GM23338 (cell line): ENCODE data around the gene PRTFDC1. TPM values are rescaled to one million over a fixed set of nuclear protein-coding genes. Genes with fewer than 3 reads are reported as not detected.

ENCODE experiments used
- ATAC-seq: fragments of 200-7000 bp; cut with Tn5 transposase; 3 replicates; pipeline ENCODE4 v1.9.1; 2020
- DNase-seq: peaks from one replicate; pipeline ENCODE4 v3.0.0-alpha.2; 2015; ENCODE audit warnings: low spot score
- H2AFZ ChIP-seq: fragments of 200-600 bp; sonication (generic); 2 replicates; pipeline ENCODE4 v1.8.0; 2016; ENCODE audit warnings: antibody characterized with exemption, mild to moderate bottlenecking, moderate library complexity
- H3F3A ChIP-seq: fragments of 200-600 bp; sonication (generic); replicated peaks from 2 replicates; pipeline ENCODE4 v1.8.0; 2017; ENCODE audit warnings: antibody characterized with exemption, mixed run types, low read depth
- H3K27ac ChIP-seq: fragments of 200-600 bp; sonication (generic); 2 replicates; pipeline ENCODE4 v1.6.1; 2016; ENCODE audit warnings: low read depth
- H3K27me3 ChIP-seq: fragments of 200-600 bp; sonication (generic); 2 replicates; pipeline ENCODE4 v1.8.0; 2016; ENCODE audit warnings: mild to moderate bottlenecking, mixed run types, moderate library complexity; ENCODE audit not compliant: insufficient read depth
- H3K36me3 ChIP-seq: fragments of 200-600 bp; sonication (generic); 2 replicates; pipeline ENCODE4 v1.8.0; 2016; ENCODE audit warnings: mild to moderate bottlenecking; ENCODE audit not compliant: insufficient read depth
- H3K4me1 ChIP-seq: fragments of 200-600 bp; sonication (generic); 2 replicates; pipeline ENCODE4 v1.8.0; 2016; ENCODE audit warnings: mild to moderate bottlenecking, moderate library complexity; ENCODE audit not compliant: insufficient read depth
- H3K4me2 ChIP-seq: fragments of 200-600 bp; sonication (generic); 2 replicates; pipeline ENCODE4 v1.7.1; 2017; ENCODE audit warnings: mixed run types
- H3K4me3 ChIP-seq: fragments of 200-600 bp; sonication (generic); 2 replicates; pipeline ENCODE4 v1.6.1; 2016; ENCODE audit warnings: mixed run types
- H3K79me2 ChIP-seq: fragments of 200-600 bp; sonication (generic); replicated peaks from 2 replicates; pipeline ENCODE4 v1.8.0; 2017; ENCODE audit warnings: mild to moderate bottlenecking; ENCODE audit not compliant: insufficient read depth
- H3K9me2 ChIP-seq: fragments of 200-600 bp; sonication (generic); 2 replicates; pipeline ENCODE4 v1.8.0; 2017; ENCODE audit not compliant: insufficient read depth
- H4K20me1 ChIP-seq: fragments of 200-600 bp; sonication (generic); replicated peaks from 2 replicates; pipeline ENCODE4 v1.8.0; 2017; ENCODE audit warnings: mild to moderate bottlenecking; ENCODE audit not compliant: insufficient read depth
- H3K27ac Mint-ChIP-seq: 2 replicates; pipeline ENCODE4 v1.8.0; 2020; ENCODE audit warnings: inconsistent platforms, mild to moderate bottlenecking, moderate library complexity, mixed read lengths
- H3K27me3 Mint-ChIP-seq: 3 replicates; pipeline ENCODE4 v1.8.0; 2022; ENCODE audit warnings: low read depth, mild to moderate bottlenecking, moderate library complexity, mixed read lengths, inconsistent platforms; ENCODE audit not compliant: insufficient read depth, poor library complexity
- H3K36me3 Mint-ChIP-seq: 3 replicates; pipeline ENCODE4 v1.8.0; 2021; ENCODE audit warnings: low read depth, mild to moderate bottlenecking, inconsistent platforms, moderate library complexity, mixed read lengths
- H3K4me1 Mint-ChIP-seq: 3 replicates; pipeline ENCODE4 v1.8.0; 2020; ENCODE audit warnings: mild to moderate bottlenecking, inconsistent platforms, mixed read lengths
- H3K4me3 Mint-ChIP-seq: 3 replicates; pipeline ENCODE4 v1.8.0; 2021; ENCODE audit warnings: moderate library complexity, mild to moderate bottlenecking, inconsistent platforms, mixed read lengths
- H3K9me3 Mint-ChIP-seq: 3 replicates; pipeline ENCODE4 v1.8.0; 2020; ENCODE audit warnings: moderate library complexity, mild to moderate bottlenecking, inconsistent platforms, mixed read lengths
- CREB1 ChIP-seq: fragments of 250-450 bp; sonication (Bioruptor Pico); IDR thresholded peaks from 2 replicates; pipeline ENCODE4 v1.5.0; 2020; ENCODE audit warnings: low read depth, mild to moderate bottlenecking, moderate library complexity
- CTCF ChIP-seq, 2 experiments: fragments of 200-600 bp in 1 of 2; sonication (generic) in 1 of 2; conservative IDR thresholded peaks; 2 replicates each; pipeline versions ENCODE4 v1.5.1 to v1.6.1; 2016 to 2017; ENCODE audit warnings: antibody characterized with exemption in 2 of 2, low read depth in 2 of 2, mild to moderate bottlenecking in 2 of 2, moderate library complexity in 1 of 2
- ETS1 ChIP-seq: IDR thresholded peaks from 2 replicates; pipeline ENCODE4 v1.6.1; 2016; ENCODE audit warnings: antibody characterized with exemption
- EZH2 ChIP-seq: fragments of 200-600 bp; sonication (generic); IDR thresholded peaks from one replicate; pipeline ENCODE4 v1.8.0; 2017; ENCODE audit warnings: antibody characterized with exemption, mild to moderate bottlenecking, low read depth; ENCODE audit not compliant: unreplicated experiment
- EZH2phosphoT487 ChIP-seq: fragments of 200-600 bp; sonication (generic); IDR thresholded peaks from one replicate; pipeline ENCODE4 v1.8.1; 2018; ENCODE audit warnings: antibody characterized with exemption; ENCODE audit not compliant: unreplicated experiment
- JUNB ChIP-seq: IDR thresholded peaks from one replicate; pipeline ENCODE4 v1.6.1; 2016; ENCODE audit warnings: antibody characterized with exemption; ENCODE audit not compliant: unreplicated experiment
- NANOG ChIP-seq: IDR thresholded peaks from 2 replicates; pipeline ENCODE4 v1.6.1; 2016; ENCODE audit warnings: antibody characterized with exemption, borderline replicate concordance
- POLR2AphosphoS5 ChIP-seq: IDR thresholded peaks from 2 replicates; pipeline ENCODE4 v1.6.1; 2016; ENCODE audit warnings: antibody characterized with exemption, low read depth
- REST ChIP-seq: IDR thresholded peaks from one replicate; pipeline ENCODE4 v1.6.1; 2018; ENCODE audit warnings: antibody characterized with exemption; ENCODE audit not compliant: unreplicated experiment
- STAT1 ChIP-seq: IDR thresholded peaks from one replicate; pipeline ENCODE4 v1.6.1; 2016; ENCODE audit warnings: antibody characterized with exemption; ENCODE audit not compliant: unreplicated experiment
- ZNF114 ChIP-seq: fragments of 250-450 bp; sonication (Bioruptor Pico); IDR thresholded peaks from 2 replicates; pipeline ENCODE4 v1.5.0; 2020; ENCODE audit warnings: mild to moderate bottlenecking, moderate library complexity
- ZNF331 ChIP-seq: fragments of 250-450 bp; sonication (Bioruptor Pico); IDR thresholded peaks from 2 replicates; pipeline ENCODE4 v1.5.0; 2020; ENCODE audit warnings: low read depth, mild to moderate bottlenecking, moderate library complexity
- ZNF462 ChIP-seq: fragments of 250-450 bp; sonication (Bioruptor Pico); IDR thresholded peaks from 2 replicates; pipeline ENCODE4 v1.5.0; 2020; ENCODE audit warnings: mild to moderate bottlenecking, moderate library complexity
- polyA plus RNA-seq: library from polyadenylated mRNA; unstranded; fragments of >200 nt; fragmentation: Nextera tagmentation; extraction: Ambion mirVana; gene quantifications from 2 replicates; pipeline ENCODE4 v1.2.1, GENCODE V29; 2016
- total RNA-seq: library from RNA; depleted of rRNA; stranded (reverse); fragments of >200 nt; shearing (Covaris generic); gene quantifications from 2 replicates; pipeline ENCODE4 v1.2.3, GENCODE V29; 2014

PRTFDC1 gene
- total and polyA plus RNA-seq, 2 experiments from 2014 or later, result 7.9 to 9.1 TPM

- no peaks in the 10 kb centered on the region for H3K27me3 ChIP-seq
- no peaks in the 10 kb centered on the region for H3K36me3 ChIP-seq
- no peaks in the 10 kb centered on the region for H3K79me2 ChIP-seq
- no peaks in the 10 kb centered on the region for H4K20me1 ChIP-seq
- no peaks in the 10 kb centered on the region for H3K9me2 ChIP-seq
- no peaks in the 10 kb centered on the region for H3K9me3 Mint-ChIP-seq
- no peak overlapping the region; the same call in 1 of the 2 replicates for H3K27ac Mint-ChIP-seq
- H3K27me3 Mint-ChIP-seq, result no peaks in the 10 kb centered on the region
- no peak overlapping the region for H2AFZ ChIP-seq
- H3K4me3 Mint-ChIP-seq, result no peak overlapping the region
- DNase-seq (no peak), ATAC-seq (0 out of 3 replicates have a peak, but pooled peaks have one; percentile 24)
- H3F3A ChIP-seq, result no peaks in the 10 kb centered on the region
- H3K4me1 Mint-ChIP-seq, result peaks cover 32% of the 10 kb centered on the region
- H3K4me3 ChIP-seq, result no peak overlapping the region
- peaks cover 8% of the 10 kb centered on the region; the same call in 1 of the 2 replicates for H3K4me1 ChIP-seq
- TF ChIP-seq REST, result no peak
- no peak for TF ChIP-seq ZNF462 (CRISPR knock-in tag)
- TF ChIP-seq CREB1 (CRISPR knock-in tag), result no peak
- TF ChIP-seq NANOG, result no peak
- no peak for TF ChIP-seq ZNF331
- no peak for TF ChIP-seq EZH2
- no peak for TF ChIP-seq ZNF114 (CRISPR knock-in tag)
- TF ChIP-seq JUNB, result no peak
- no peak for TF ChIP-seq STAT1
- TF ChIP-seq POLR2AphosphoS5, result no peak
- TF ChIP-seq EZH2phosphoT487, result no peak
- TF ChIP-seq CTCF (conservative IDR thresholded peaks at IDR 0.05; ENCODE audit: low read depth in 2 of 2), result no peak
- no peak for TF ChIP-seq ETS1
- H3K36me3 Mint-ChIP-seq, result no peaks in the 10 kb centered on the region
- H3K27ac ChIP-seq, result no peak overlapping the region
- no peak overlapping the region for H3K4me2 ChIP-seq
Observed at GRCh38 chr10:24869354-24870015, 82.9 kb downstream of the PRTFDC1 start.
